ENCODE measurements around the gene SH2D6. TPM values are rescaled to one million over a fixed set of nuclear protein-coding genes. Genes with fewer than 3 reads are reported as not detected.

SH2D6 gene
- total and polyA plus RNA-seq, 2 of the 8 experiments (the other 6 are each of a cell fraction or from before 2014, with no cell fraction given) = 0.42 TPM; not detected in 1

GRCh38 chr2:85430752-85431569, 12.4 kb downstream of the SH2D6 start:
- ChIA-PET POLR2A (ENCODE audit: partially characterized antibody) (interaction anchor here (0.6 to 55.3 kb wide), 12 partner anchors 10 to 188 kb away, joined by 3 to 1889 read pairs (median 5); partner anchors contain the start of genes GGCX, MAT2A and SH2D6), CTCF (ENCODE audit: partially characterized antibody) (interaction anchor here (0.7 to 15.1 kb wide), 10 partner anchors 9 to 130 kb away, joined by 3 to 259 read pairs (median 4); partner anchors contain the start of gene MAT2A)
- peak overlapping the region; percentile 99; the same call in 1 of the 2 replicates for H2BK12ac ChIP-seq (ENCODE audit: low read depth, low read length)
- no peak overlapping the region for H3K14ac ChIP-seq (ENCODE audit: insufficient read length)
- H2AK5ac ChIP-seq (ENCODE audit: low read depth, low read length) = peak overlapping the region; percentile 88; the same call in 1 of the 2 replicates
- no peaks in the 10 kb centered on the region for H3K36me3 ChIP-seq (ENCODE audit: control insufficient read depth in 2 of 4, insufficient read depth in 4 of 4, low read length in 3 of 4)
- peaks cover 0 to 50% (median 36%) of the 10 kb centered on the region in 4 experiments; a peak in 6 of 7 replicates for H3K4me1 ChIP-seq (replicated peaks in 1 of 4; ENCODE audit: control insufficient read depth in 3 of 4, insufficient read depth in 4 of 4, low read length in 3 of 4)
- H3K18ac ChIP-seq (ENCODE audit: extremely low read depth, low read length) = peak overlapping the region; percentile 86
- H3K4me3 ChIP-seq (ENCODE audit: extremely low read depth in 1 of 4, insufficient read depth in 2 of 4, low read depth in 3 of 4, low read length in 4 of 4) = peak overlapping the region; percentile 20 to 55 (median 24); a peak in 5 of 8 replicates
- H2BK20ac ChIP-seq (ENCODE audit: low read length) = peak overlapping the region; percentile 98; the same call in 1 of the 2 replicates
- H4K91ac ChIP-seq (replicated peaks; ENCODE audit: insufficient read length, low read length) = peak overlapping the region; percentile 86
- no peaks in the 10 kb centered on the region for H3K79me2 ChIP-seq (ENCODE audit: control insufficient read depth in 1 of 2, insufficient read depth in 2 of 2, low read length in 2 of 2)
- peak in 1 of 2 experiments; percentile 91 for DNase-seq (ENCODE audit: low read depth in 1 of 2, low spot score in 2 of 2)
- 0 out of 2 replicates have a peak, but pooled peaks cover 3% of the 10 kb centered on the region for H3K23me2 ChIP-seq (ENCODE audit: low read depth, low read length)
- H3K56ac ChIP-seq (replicated peaks; ENCODE audit: insufficient read length, low read depth, low read length) = peak overlapping the region; percentile 27
- H3K27ac ChIP-seq (ENCODE audit: low read depth, low read length) = peak overlapping the region; percentile 83; the same call in 1 of the 2 replicates
- no peak overlapping the region for H4K8ac ChIP-seq (ENCODE audit: extremely low read depth, insufficient read depth, low read length)
- WGBS, 2 experiments (ENCODE audit: extremely low coverage in 1 of 2, insufficient coverage in 1 of 2, insufficient read length in 1 of 2, insufficient replicate concordance in 2 of 2, low coverage in 1 of 2, low lambda C conversion rate in 2 of 2, missing lambda C conversion rate in 1 of 2) = 10% methylated on average over 9 of the region's 16 CpGs; no CpG with 5 or more reads in 1 of the 2 experiments
- H4K5ac ChIP-seq (ENCODE audit: insufficient read length, low read depth, low read length) = peak overlapping the region; percentile 78
- no peak overlapping the region for H3K4ac ChIP-seq (replicated peaks; ENCODE audit: insufficient read length, low read depth, low read length)
- H3K4me2 ChIP-seq (ENCODE audit: insufficient read depth in 1 of 2, low read depth in 2 of 2, low read length in 2 of 2) = peak overlapping the region; percentile 76
- no peak overlapping the region; the same call in 1 of the 2 replicates for H2AFZ ChIP-seq (ENCODE audit: low read length)
- peak; percentile 42 for FAIRE-seq
- H3K9ac ChIP-seq (replicated peaks in 1 of 4; ENCODE audit: extremely low read depth in 1 of 4, low read depth in 3 of 4, low read length in 3 of 4) = peak overlapping the region in 1 of 4 experiments; percentile 36; a peak in 1 of 7 replicates
- H3K27me3 ChIP-seq (replicated peaks in 1 of 4; ENCODE audit: control insufficient read depth in 3 of 4, extremely low read depth in 1 of 4, insufficient read depth in 3 of 4, low read length in 3 of 4) = peaks cover 0 to 6% (median 4%) of the 10 kb centered on the region in 4 experiments; a peak in 3 of 7 replicates
- H3K9me3 ChIP-seq (ENCODE audit: insufficient read depth in 2 of 2, low read depth in 1 of 2, low read length in 1 of 2) = no peaks in the 10 kb centered on the region
- H4K20me1 ChIP-seq (replicated peaks in 1 of 2; ENCODE audit: control insufficient read depth in 1 of 2, insufficient read depth in 2 of 2, low read length in 2 of 2) = no peaks in the 10 kb centered on the region
- H3K79me1 ChIP-seq (ENCODE audit: low read depth, low read length) = no peaks in the 10 kb centered on the region
- peak overlapping the region; percentile 87 for H2BK120ac ChIP-seq (replicated peaks; ENCODE audit: low read depth, low read length)
- H2BK5ac ChIP-seq (ENCODE audit: low read depth, low read length) = peak overlapping the region; percentile 91; the same call in 1 of the 2 replicates
- no peak overlapping the region for H3K23ac ChIP-seq (ENCODE audit: insufficient read length)
- H2BK15ac ChIP-seq (ENCODE audit: low read length) = peak overlapping the region; percentile 81; the same call in 1 of the 2 replicates
- TF ChIP-seq JUN (IDR thresholded peaks at IDR 0.05; ENCODE audit: low read depth, low read length) (no peak), SUZ12 (IDR thresholded peaks at IDR 0.05; ENCODE audit: low read length) (no peak), KDM4A (IDR thresholded peaks at IDR 0.05; ENCODE audit: low read depth, low read length, severe bottlenecking) (peak; percentile 71), RBBP5 (IDR thresholded peaks at IDR 0.05; ENCODE audit: borderline replicate concordance, low read depth, low read length) (peak; percentile 89), SP1 (IDR thresholded peaks at IDR 0.05; ENCODE audit: low read depth, low read length) (peak; percentile 70), TBP (IDR thresholded peaks at IDR 0.05; ENCODE audit: low read depth, low read length) (0 out of 2 replicates have a peak, but pooled peaks have one; percentile 11)
- TF ChIP-seq, protein P1, sequence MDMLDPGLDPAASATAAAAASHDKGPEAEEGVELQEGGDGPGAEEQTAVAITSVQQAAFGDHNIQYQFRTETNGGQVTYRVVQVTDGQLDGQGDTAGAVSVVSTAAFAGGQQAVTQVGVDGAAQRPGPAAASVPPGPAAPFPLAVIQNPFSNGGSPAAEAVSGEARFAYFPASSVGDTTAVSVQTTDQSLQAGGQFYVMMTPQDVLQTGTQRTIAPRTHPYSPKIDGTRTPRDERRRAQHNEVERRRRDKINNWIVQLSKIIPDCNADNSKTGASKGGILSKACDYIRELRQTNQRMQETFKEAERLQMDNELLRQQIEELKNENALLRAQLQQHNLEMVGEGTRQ (IDR thresholded peaks at IDR 0.05; ENCODE audit: low read length) = no peak
- TF ChIP-seq, protein P2, sequence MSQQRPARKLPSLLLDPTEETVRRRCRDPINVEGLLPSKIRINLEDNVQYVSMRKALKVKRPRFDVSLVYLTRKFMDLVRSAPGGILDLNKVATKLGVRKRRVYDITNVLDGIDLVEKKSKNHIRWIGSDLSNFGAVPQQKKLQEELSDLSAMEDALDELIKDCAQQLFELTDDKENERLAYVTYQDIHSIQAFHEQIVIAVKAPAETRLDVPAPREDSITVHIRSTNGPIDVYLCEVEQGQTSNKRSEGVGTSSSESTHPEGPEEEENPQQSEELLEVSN (IDR thresholded peaks at IDR 0.05) = no peak

Measured in H1 (cell line).